C4-2B (cell line): ENCODE measurements around the gene ASMTL.

ENCODE experiments used
- CTCF ChIP-seq: fragments of 450-650 bp; conservative IDR thresholded peaks from 2 replicates; pipeline ENCODE4 v1.5.1; 2017; ENCODE audit warnings: mild to moderate bottlenecking
- ZFX ChIP-seq: fragments of 450-650 bp; IDR thresholded peaks from 2 replicates; pipeline ENCODE4 v1.6.1; 2017

GRCh38 chrX:1480082-1480785 lies 27.5 kb upstream of the ASMTL start:
- TF ChIP-seq CTCF (no peak), ZFX (no peak)
